Osteoblast (primary cell): ENCODE measurements around the gene KDM1B. TPM values are rescaled to one million over a fixed set of nuclear protein-coding genes. Genes with fewer than 3 reads are reported as not detected.

Experiments used
- DNase-seq: peaks from one replicate; pipeline ENCODE4 v3.0.0; 2011; ENCODE audit warnings: low spot score, mixed read lengths; ENCODE audit not compliant: insufficient read length; ENCODE audit errors: missing footprints
- H2AFZ ChIP-seq: 2 replicates; pipeline ENCODE4 v1.6.0; 2011; ENCODE audit warnings: mild to moderate bottlenecking, low read length
- H3K27ac ChIP-seq: 2 replicates; pipeline ENCODE4 v1.5.1; 2011; ENCODE audit warnings: mild to moderate bottlenecking, low read depth, low read length, moderate library complexity
- H3K27me3 ChIP-seq: 2 replicates; pipeline ENCODE4 v1.6.0; 2012; ENCODE audit warnings: mild to moderate bottlenecking, control low read depth, inconsistent platforms, low read length, moderate library complexity; ENCODE audit not compliant: insufficient read depth
- H3K36me3 ChIP-seq: 2 replicates; pipeline ENCODE4 v1.5.1; 2011; ENCODE audit warnings: mild to moderate bottlenecking, low read length, control low read depth, moderate library complexity; ENCODE audit not compliant: insufficient read depth
- H3K4me1 ChIP-seq: 2 replicates; pipeline ENCODE4 v1.5.1; 2011; ENCODE audit warnings: mild to moderate bottlenecking, low read length, control low read depth, moderate library complexity; ENCODE audit not compliant: insufficient read depth
- H3K4me2 ChIP-seq: 2 replicates; pipeline ENCODE4 v1.6.0; 2011; ENCODE audit warnings: mild to moderate bottlenecking, low read length; ENCODE audit not compliant: insufficient read depth
- H3K4me3 ChIP-seq: fragments of 200-600 bp; sonication (generic); 3 replicates; pipeline ENCODE4 v1.5.1; 2012; ENCODE audit warnings: mild to moderate bottlenecking, low read length, inconsistent platforms; ENCODE audit not compliant: insufficient read depth
- H3K79me2 ChIP-seq: 2 replicates; pipeline ENCODE4 v1.6.0; 2012; ENCODE audit warnings: mild to moderate bottlenecking, low read length, control low read depth, inconsistent platforms; ENCODE audit not compliant: insufficient read depth
- H3K9me3 ChIP-seq: 2 replicates; pipeline ENCODE4 v1.5.1; 2011; ENCODE audit warnings: low read depth, low read length, control low read depth
- H4K20me1 ChIP-seq: 2 replicates; pipeline ENCODE4 v1.6.0; 2012; ENCODE audit warnings: mild to moderate bottlenecking, low read length, control low read depth; ENCODE audit not compliant: insufficient read depth
- CTCF ChIP-seq: IDR thresholded peaks from 2 replicates; pipeline ENCODE4 v1.5.1; 2011; ENCODE audit warnings: mild to moderate bottlenecking, low read depth, low read length, moderate library complexity; ENCODE audit errors: extremely low read depth
- total RNA-seq: library from RNA; depleted of rRNA; stranded (reverse); fragments of >200 nt; gene quantifications from 2 replicates; pipeline ENCODE4 v1.2.3, GENCODE V29; 2012

The KDM1B gene
- total RNA-seq, 1 donor = 17.7 TPM

GRCh38 chr6:18117136-18117535, 38.1 kb upstream of the KDM1B start:
- Histone ChIP-seq H3K9me3 (no peaks in the 10 kb centered on the region), H2AFZ (no peak overlapping the region), H3K4me1 (peaks cover 1% of the 10 kb centered on the region), H3K27ac (no peak overlapping the region), H3K36me3 (no peaks in the 10 kb centered on the region), H3K27me3 (no peaks in the 10 kb centered on the region), H3K4me2 (no peak overlapping the region), H4K20me1 (no peaks in the 10 kb centered on the region), H3K4me3 (no peak overlapping the region), H3K79me2 (peaks cover 9% of the 10 kb centered on the region)
- no peak for TF ChIP-seq CTCF
- DNase-seq = no peak

GRCh38 chr6:18118330-18118729, 36.9 kb upstream of the KDM1B start:
- no peak for TF ChIP-seq CTCF
- Histone ChIP-seq H3K27me3 (no peaks in the 10 kb centered on the region), H2AFZ (no peak overlapping the region), H3K79me2 (peaks cover 11% of the 10 kb centered on the region), H3K4me2 (no peak overlapping the region), H3K4me3 (no peak overlapping the region), H3K36me3 (no peaks in the 10 kb centered on the region), H3K27ac (no peak overlapping the region), H3K9me3 (no peaks in the 10 kb centered on the region), H3K4me1 (peaks cover 11% of the 10 kb centered on the region), H4K20me1 (no peaks in the 10 kb centered on the region)
- peak; percentile 65 for DNase-seq

GRCh38 chr6:18119236-18119635, 36.0 kb upstream of the KDM1B start:
- H3K36me3 ChIP-seq = no peaks in the 10 kb centered on the region

GRCh38 chr6:18121580-18122127, 33.6 kb upstream of the KDM1B start:
- Histone ChIP-seq H3K4me2 (peak overlapping the region; percentile 93), H3K4me1 (peaks cover 11% of the 10 kb centered on the region), H3K27ac (no peak overlapping the region), H3K27me3 (no peaks in the 10 kb centered on the region), H3K79me2 (peaks cover 11% of the 10 kb centered on the region), H3K9me3 (no peaks in the 10 kb centered on the region), H4K20me1 (no peaks in the 10 kb centered on the region), H3K4me3 (peak overlapping the region; percentile 77), H3K36me3 (no peaks in the 10 kb centered on the region), H2AFZ (peak overlapping the region; percentile 100)
- no peak for DNase-seq
- no peak for TF ChIP-seq CTCF

More at GRCh38 chr6:18119236-18119635, 36.0 kb upstream of the KDM1B start:
- H3K27me3 ChIP-seq = no peaks in the 10 kb centered on the region
- no peak overlapping the region for H3K27ac ChIP-seq
- no peak overlapping the region for H2AFZ ChIP-seq
- peaks cover 11% of the 10 kb centered on the region for H3K4me1 ChIP-seq
- TF ChIP-seq CTCF = no peak
- H3K79me2 ChIP-seq = peaks cover 11% of the 10 kb centered on the region
- no peak overlapping the region for H3K4me3 ChIP-seq
- H3K9me3 ChIP-seq = no peaks in the 10 kb centered on the region
- no peak overlapping the region for H3K4me2 ChIP-seq
- no peak for DNase-seq
- no peaks in the 10 kb centered on the region for H4K20me1 ChIP-seq
